NT2/D1 (cell line): Measurements from ENCODE around the gene CLIP4.

ENCODE experiments used
- SUZ12 ChIP-seq: IDR thresholded peaks from 2 replicates; pipeline ENCODE4 v1.6.1; 2011; ENCODE audit not compliant: insufficient read length, insufficient read depth; ENCODE audit errors: extremely low read depth
- YY1 ChIP-seq: IDR thresholded peaks from 2 replicates; pipeline ENCODE4 v1.6.1; 2011; ENCODE audit not compliant: insufficient read length, insufficient read depth

DNA sequence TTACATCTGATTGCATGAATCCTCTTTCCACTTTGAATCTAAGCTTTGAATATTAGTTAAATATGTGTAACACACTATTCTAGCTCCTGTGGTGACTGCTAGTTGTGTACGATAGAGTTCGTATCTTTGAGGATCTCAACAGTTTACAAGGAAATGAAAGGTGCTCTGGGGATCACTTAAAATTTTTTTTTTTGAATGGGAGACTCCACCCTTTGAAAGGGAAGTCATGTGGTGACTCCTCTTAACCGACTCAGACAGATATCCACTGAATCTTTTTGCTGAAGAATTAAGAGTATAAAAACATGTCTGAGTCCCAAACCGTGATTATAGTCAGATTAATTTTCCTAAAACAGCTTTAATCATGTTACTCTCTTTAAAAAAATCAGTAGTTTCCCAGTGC lies 4.0 kb downstream of the CLIP4 start:
- TF ChIP-seq SUZ12 (no peak), YY1 (no peak)
